Large intestine (tissue), 3 donors: ENCODE measurements around the gene AHCYL2. TPM values are rescaled to one million over a fixed set of nuclear protein-coding genes. Genes with fewer than 3 reads are reported as not detected.
"Not testable (repeated sequence)": the region's sequence is repeated elsewhere in the genome, so short reads cannot be mapped to it uniquely, and the experiment has no call there.

Experiments
- DNase-seq, 2 donors: peaks; one replicate each; pipeline versions ENCODE4 v3.0.0 to v3.0.0-alpha.2; 2013
- H3K27ac ChIP-seq: one replicate; pipeline ENCODE4 v1.5.1; 2013; ENCODE audit warnings: low read length
- H3K27me3 ChIP-seq: 2 replicates; pipeline ENCODE4 v1.6.1; 2013; ENCODE audit warnings: low read length; ENCODE audit not compliant: control insufficient read depth, insufficient read depth
- H3K36me3 ChIP-seq: 2 replicates; pipeline ENCODE4 v1.6.1; 2013; ENCODE audit warnings: low read length; ENCODE audit not compliant: control insufficient read depth, insufficient read depth
- H3K4me1 ChIP-seq: one replicate; pipeline ENCODE4 v1.6.1; 2013; ENCODE audit warnings: low read length; ENCODE audit not compliant: control insufficient read depth, insufficient read depth
- H3K4me3 ChIP-seq: one replicate; pipeline ENCODE4 v1.5.1; 2013; ENCODE audit warnings: low read length
- H3K9me3 ChIP-seq: one replicate; pipeline ENCODE4 v1.6.1; 2013; ENCODE audit warnings: mild to moderate bottlenecking, low read depth, low read length, moderate library complexity; ENCODE audit not compliant: control insufficient read depth
- WGBS: methylation state at CpG from one replicate; pipeline ENCODE4 v1.1.5; 2013; ENCODE audit warnings: low lambda C conversion rate; ENCODE audit not compliant: insufficient coverage; 5-methylcytosine and 5-hydroxymethylcytosine counted together
- polyA plus RNA-seq: library from polyadenylated mRNA; unstranded; fragments of 120-200 nt; gene quantifications from one replicate; pipeline ENCODE4 v1.2.1, GENCODE V29; 2013

The AHCYL2 gene
- polyA plus RNA-seq, 1 donor, result 23.2 TPM

DNA sequence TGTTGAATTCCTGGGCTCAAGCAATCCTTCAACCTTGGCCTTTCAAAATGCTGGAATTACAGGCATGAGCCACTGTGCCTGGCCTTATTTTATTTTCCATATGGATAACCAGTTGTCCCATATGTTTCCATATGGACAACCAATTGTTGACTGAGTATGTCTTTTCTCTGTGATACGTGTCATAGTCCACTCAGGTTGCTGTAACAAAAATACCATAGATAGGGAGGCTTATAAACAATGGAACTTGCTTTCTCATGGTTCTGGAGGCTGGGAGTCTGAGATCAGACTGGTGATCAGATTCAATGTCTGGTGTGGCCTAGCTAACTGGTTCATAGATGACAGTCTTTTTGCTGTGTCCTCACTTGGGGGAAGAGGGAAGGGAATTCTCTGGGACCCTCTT lies 19.4 kb downstream of the AHCYL2 start:
- H3K9me3 ChIP-seq, result no peaks in the 10 kb centered on the region
- H3K4me1 ChIP-seq, result no peaks in the 10 kb centered on the region
- no peak overlapping the region for H3K4me3 ChIP-seq
- WGBS, result no CpG with 5 or more reads among the region's 1 CpG
- no peak overlapping the region for H3K27ac ChIP-seq
- no peaks in the 10 kb centered on the region for H3K27me3 ChIP-seq
- no peak for DNase-seq
- H3K36me3 ChIP-seq, result no peaks in the 10 kb centered on the region

DNA sequence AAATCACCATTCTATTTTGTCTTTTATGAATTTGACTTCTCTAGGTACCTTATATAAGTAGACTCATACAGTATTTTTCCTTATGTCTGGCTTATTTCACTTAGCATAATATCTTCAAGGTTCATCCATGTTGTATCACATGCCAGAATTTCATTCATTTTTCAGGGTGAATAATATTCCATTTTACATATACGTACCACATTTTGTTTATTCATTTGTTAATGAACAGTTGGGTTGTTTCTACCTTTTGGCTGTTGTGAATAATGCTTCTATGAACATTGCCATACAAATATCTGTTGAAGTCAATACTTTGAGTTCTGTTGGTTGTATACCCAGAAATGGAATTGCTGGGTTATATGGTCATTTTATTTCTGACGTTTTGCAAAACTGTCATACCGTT lies 20.7 kb downstream of the AHCYL2 start:
- H3K9me3 ChIP-seq, result no peaks in the 10 kb centered on the region
- no peaks in the 10 kb centered on the region for H3K36me3 ChIP-seq
- no peak for DNase-seq
- no peaks in the 10 kb centered on the region for H3K4me1 ChIP-seq
- H3K27ac ChIP-seq, result no peak overlapping the region
- WGBS, result 89% methylated on average over 3 of the region's 3 CpGs
- H3K4me3 ChIP-seq, result no peak overlapping the region
- no peaks in the 10 kb centered on the region for H3K27me3 ChIP-seq

DNA sequence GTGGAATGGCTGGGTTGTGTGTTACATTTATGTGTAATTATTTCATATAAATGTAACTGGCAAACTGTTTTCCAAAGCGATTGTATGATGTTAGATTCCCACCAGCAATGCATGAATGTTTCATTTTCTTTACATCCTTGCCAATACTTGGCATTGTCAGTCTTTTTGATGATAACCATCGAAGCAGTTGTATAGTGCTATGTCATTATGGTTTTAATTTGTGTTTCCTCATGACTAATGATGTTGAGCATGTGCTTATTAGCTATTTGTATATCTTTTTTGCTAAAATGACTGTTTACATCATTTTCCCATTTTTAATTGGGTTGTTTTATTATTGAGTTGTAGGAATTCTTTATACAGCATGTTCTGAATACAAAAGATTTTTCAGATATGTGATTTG lies 22.3 kb downstream of the AHCYL2 start:
- Histone ChIP-seq H3K27ac (no peak overlapping the region), H3K36me3 (no peaks in the 10 kb centered on the region), H3K4me1 (no peaks in the 10 kb centered on the region), H3K4me3 (no peak overlapping the region), H3K27me3 (no peaks in the 10 kb centered on the region), H3K9me3 (no peaks in the 10 kb centered on the region)
- no peak for DNase-seq
- 83% methylated on average over 1 of the region's 2 CpGs for WGBS

DNA sequence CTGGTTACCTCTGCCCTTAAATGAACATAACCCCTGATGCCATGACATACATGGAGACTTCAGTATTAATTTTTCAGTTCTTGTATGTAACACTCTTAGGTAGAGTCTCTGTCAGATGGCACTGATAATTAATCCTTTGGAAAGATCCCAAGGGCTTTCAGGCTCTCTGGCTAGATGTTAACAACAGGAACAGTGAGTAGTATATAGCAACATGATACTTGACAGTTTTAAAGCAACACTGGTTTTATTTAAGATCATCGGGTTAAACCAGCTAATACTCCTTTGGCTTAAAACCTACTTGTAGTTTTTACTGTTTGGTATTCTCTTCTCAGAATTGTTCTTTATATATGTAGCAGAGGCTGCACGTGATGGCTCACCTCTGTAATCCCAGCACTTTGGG lies 27.3 kb downstream of the AHCYL2 start:
- no peak for DNase-seq
- no peak overlapping the region for H3K4me3 ChIP-seq
- no CpG with 5 or more reads among the region's 2 CpGs for WGBS
- no peaks in the 10 kb centered on the region for H3K27me3 ChIP-seq
- no peaks in the 10 kb centered on the region for H3K36me3 ChIP-seq
- H3K27ac ChIP-seq, result no peak overlapping the region
- no peaks in the 10 kb centered on the region for H3K9me3 ChIP-seq
- H3K4me1 ChIP-seq, result no peaks in the 10 kb centered on the region

DNA sequence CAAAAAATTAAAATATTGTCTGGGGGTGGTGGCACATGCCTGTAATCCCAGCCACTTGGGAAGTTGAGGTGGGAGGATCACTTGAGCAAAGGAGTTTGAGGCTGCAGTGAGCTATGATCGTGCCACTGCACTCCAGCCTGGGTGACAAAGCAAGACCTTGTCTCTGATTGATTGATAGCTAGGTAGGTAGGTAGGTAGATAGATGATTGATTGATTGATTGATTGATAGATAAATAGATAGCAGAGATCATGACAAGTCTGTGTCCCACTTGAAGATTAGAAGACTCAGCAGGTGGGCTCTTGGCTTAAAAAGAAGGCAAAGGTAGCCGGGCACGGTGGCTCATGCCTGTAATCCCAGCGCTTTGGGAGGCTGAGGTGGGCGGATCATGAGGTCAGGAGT lies 27.8 kb downstream of the AHCYL2 start:
- not testable (repeated sequence) for H3K9me3 ChIP-seq, H3K4me3 ChIP-seq, H3K36me3 ChIP-seq, H3K4me1 ChIP-seq, DNase-seq, H3K27me3 ChIP-seq, H3K27ac ChIP-seq
- no CpG with 5 or more reads among the region's 5 CpGs for WGBS

DNA sequence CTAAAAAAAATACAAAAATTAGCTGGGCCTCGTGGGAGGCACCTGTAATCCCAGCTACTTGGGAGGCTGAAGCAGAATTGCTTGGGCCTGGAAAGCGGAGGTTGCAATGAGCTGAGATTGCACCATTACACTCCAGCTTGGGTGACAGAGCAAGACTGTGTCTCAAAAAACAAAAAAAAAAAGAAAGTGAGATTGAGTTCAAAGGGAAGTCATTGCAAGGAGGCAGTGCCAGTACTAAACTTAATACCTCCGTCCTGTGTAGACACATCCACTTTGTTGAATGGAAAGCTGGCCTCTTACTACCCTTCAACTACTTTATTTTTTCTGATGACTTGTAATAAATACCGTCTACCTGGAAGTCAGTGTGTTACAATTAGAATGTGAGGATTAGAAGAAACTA lies 31.0 kb downstream of the AHCYL2 start:
- WGBS, result 88% methylated on average over 1 of the region's 4 CpGs
- H3K9me3 ChIP-seq, result no peaks in the 10 kb centered on the region

DNA sequence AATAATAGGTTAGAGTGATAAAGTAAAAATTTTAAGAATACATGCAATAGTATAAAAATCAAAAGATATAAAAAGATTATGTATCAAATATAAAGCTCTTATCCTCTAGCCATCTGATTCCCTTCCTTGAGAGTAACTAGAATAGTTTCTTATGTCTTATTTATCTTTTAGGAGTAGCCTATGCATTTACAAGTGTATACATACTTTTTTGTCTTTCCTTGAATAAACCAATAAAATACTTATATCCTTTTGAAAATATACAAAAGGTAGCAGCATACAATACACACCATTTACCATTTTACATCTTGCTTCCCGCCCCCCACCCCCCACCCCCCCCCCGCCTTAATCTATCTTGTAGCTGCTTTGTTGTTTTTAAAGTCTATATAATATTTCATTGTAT lies 31.4 kb downstream of the AHCYL2 start:
- DNase-seq, result no peak
- H3K27me3 ChIP-seq, result no peaks in the 10 kb centered on the region
- H3K27ac ChIP-seq, result no peak overlapping the region
- WGBS, result no CpG with 5 or more reads among the region's 2 CpGs
- no peak overlapping the region for H3K4me3 ChIP-seq
- H3K4me1 ChIP-seq, result no peaks in the 10 kb centered on the region
- H3K9me3 ChIP-seq, result no peaks in the 10 kb centered on the region
- H3K36me3 ChIP-seq, result no peaks in the 10 kb centered on the region

More for the DNA sequence above, 31.0 kb downstream of the AHCYL2 start:
- no peak overlapping the region for H3K4me3 ChIP-seq
- DNase-seq, result no peak
- no peak overlapping the region for H3K27ac ChIP-seq
- H3K4me1 ChIP-seq, result no peaks in the 10 kb centered on the region
- no peaks in the 10 kb centered on the region for H3K36me3 ChIP-seq
- no peaks in the 10 kb centered on the region for H3K27me3 ChIP-seq

DNA sequence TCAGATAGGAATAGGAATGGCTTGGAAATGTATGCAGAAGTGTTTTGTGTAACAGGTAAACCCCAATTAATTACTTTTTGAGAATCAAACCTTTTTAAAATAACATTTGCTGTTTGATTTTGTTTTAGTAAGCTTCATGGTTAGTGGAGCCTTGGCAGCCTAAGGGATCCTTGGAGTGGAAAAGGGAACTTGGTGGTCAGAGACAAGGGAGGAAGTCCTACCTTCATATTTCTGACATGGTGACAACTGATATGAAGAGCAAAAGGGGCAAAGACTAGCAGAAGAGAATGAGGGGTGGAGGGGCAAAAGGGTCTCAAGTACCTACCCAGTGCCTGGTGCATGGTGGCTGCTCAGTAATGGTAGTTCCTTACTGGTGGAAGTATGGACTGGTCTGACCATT lies 32.3 kb downstream of the AHCYL2 start:
- DNase-seq, result no peak
- Histone ChIP-seq H3K4me1 (no peaks in the 10 kb centered on the region), H3K27me3 (no peaks in the 10 kb centered on the region), H3K27ac (no peak overlapping the region), H3K4me3 (no peak overlapping the region), H3K9me3 (no peaks in the 10 kb centered on the region), H3K36me3 (no peaks in the 10 kb centered on the region)

DNA sequence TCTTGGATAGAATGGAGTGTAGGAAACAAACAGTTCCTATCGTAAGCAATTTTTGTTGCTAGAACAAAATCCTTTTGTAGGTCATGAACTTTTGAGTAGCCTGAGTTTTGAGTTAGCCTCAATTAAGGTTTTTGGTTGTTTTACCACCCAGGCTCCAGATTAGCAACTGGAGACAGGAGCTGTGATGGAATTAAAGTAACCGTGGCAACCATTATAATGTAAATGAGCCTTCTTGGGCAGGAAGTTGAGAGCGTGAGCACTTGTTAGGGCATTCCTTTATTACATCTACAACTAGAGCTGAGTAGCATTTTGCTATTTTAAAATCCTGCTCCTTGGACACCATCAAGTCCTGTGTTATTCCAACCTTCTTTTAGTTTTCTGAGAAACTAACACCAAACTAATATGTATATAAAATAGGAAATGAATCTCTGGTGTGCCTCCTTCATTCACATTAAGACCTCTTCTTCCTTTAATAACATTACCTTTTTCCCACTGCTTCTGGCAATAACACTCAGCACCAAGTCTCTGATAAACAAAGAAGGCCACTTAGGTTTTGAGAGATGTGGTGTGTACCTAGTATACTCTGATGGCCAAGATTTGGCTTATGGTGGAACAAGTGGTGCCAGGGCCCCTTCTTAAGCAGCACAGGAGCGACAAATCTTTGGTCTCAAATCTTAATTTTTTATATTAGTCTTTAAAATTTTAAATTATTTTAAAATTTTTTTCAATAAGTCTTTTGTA lies 34.0 kb downstream of the AHCYL2 start:
- Histone ChIP-seq H3K36me3 (no peaks in the 10 kb centered on the region), H3K9me3 (no peaks in the 10 kb centered on the region), H3K4me1 (no peaks in the 10 kb centered on the region), H3K27ac (no peak overlapping the region), H3K27me3 (no peaks in the 10 kb centered on the region), H3K4me3 (no peak overlapping the region)
- peak in 1 of 2 donors; percentile 5 for DNase-seq
- 100% methylated on average over 1 of the region's 4 CpGs for WGBS

DNA sequence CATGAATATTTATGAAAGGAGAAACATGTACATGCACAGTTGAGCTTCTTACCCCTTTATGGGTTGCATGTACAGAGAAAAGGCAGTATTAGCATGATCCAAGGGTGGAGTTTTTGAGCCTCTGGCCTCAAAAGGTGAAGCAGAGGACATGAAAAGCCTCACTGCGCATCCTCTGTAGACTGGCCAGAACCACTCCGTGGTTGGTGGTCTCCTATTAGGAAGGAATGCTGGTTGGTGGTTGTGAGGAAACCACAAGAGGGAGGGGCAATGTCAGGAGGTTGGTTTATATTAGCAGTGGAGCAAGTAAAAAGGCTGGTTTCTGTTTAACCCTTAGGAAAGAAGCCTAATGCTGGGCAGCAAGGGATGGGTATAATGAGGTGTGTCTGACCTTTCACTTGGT lies 37.5 kb downstream of the AHCYL2 start:
- DNase-seq, result no peak
- Histone ChIP-seq H3K27ac (no peak overlapping the region), H3K27me3 (no peaks in the 10 kb centered on the region), H3K4me3 (no peak overlapping the region), H3K4me1 (no peaks in the 10 kb centered on the region), H3K9me3 (no peaks in the 10 kb centered on the region), H3K36me3 (no peaks in the 10 kb centered on the region)
- WGBS, result no CpG with 5 or more reads among the region's 2 CpGs

DNA sequence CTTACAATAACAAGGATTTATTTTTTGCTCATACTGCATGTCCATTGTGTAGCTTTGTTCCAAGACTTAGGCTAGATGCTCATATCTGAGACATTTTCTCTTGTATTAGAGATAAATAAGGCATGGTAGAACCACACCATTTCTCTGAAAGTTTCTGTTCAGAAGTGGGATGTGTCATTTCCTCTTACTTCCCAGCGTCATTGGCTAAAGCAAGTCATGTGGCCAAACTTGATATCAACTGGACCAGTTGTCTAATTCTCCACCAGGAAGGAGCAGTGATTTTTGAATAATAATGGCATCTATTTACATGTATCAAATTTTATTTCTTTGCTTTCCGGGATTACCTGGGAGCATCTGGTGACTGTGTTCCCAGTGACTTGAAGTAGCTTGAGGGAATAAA lies 38.3 kb downstream of the AHCYL2 start:
- Histone ChIP-seq H3K9me3 (no peaks in the 10 kb centered on the region), H3K36me3 (no peaks in the 10 kb centered on the region), H3K4me1 (no peaks in the 10 kb centered on the region), H3K4me3 (no peak overlapping the region), H3K27ac (no peak overlapping the region), H3K27me3 (no peaks in the 10 kb centered on the region)
- no peak for DNase-seq
- WGBS, result no CpG with 5 or more reads among the region's 2 CpGs
